Keratinocyte (primary cell): ENCODE measurements around the gene RPS18. TPM values are rescaled to one million over a fixed set of nuclear protein-coding genes. Genes with fewer than 3 reads are reported as not detected.

ENCODE experiments used
- DNase-seq: peaks from one replicate; pipeline ENCODE4 v3.0.0-alpha.2; 2011; ENCODE audit warnings: low read depth, missing footprints, low spot score
- FAIRE-seq: peaks from 2 replicates; lab custom pipeline; 2011; peaks lifted over from hg19 to GRCh38; lab: Jason Lieb, UNC
- H2AFZ ChIP-seq: 2 replicates; pipeline ENCODE4 v1.6.0; 2012; ENCODE audit warnings: low read length, control low read depth, inconsistent platforms; ENCODE audit not compliant: control insufficient read depth
- H3K27ac ChIP-seq: 2 replicates; pipeline ENCODE4 v1.5.1; 2011; ENCODE audit warnings: low read length; ENCODE audit not compliant: control insufficient read depth, insufficient read depth
- H3K27me3 ChIP-seq: 3 replicates; pipeline ENCODE4 v1.6.0; 2011; ENCODE audit warnings: low read length; ENCODE audit not compliant: control insufficient read depth, insufficient read depth; ENCODE audit errors: extremely low read depth
- H3K36me3 ChIP-seq, 2 experiments: 2 replicates in 1 of 2; 3 replicates in 1 of 2; pipeline ENCODE4 v1.5.1; 2011; ENCODE audit warnings: low read length in 2 of 2, mild to moderate bottlenecking in 1 of 2; ENCODE audit not compliant: control insufficient read depth in 2 of 2, insufficient read depth in 2 of 2; ENCODE audit errors: extremely low read depth in 1 of 2
- H3K4me1 ChIP-seq: 3 replicates; pipeline ENCODE4 v1.5.1; 2011; ENCODE audit warnings: low read length; ENCODE audit not compliant: control insufficient read depth, insufficient read depth; ENCODE audit errors: extremely low read depth
- H3K4me2 ChIP-seq: 3 replicates; pipeline ENCODE4 v1.6.0; 2011; ENCODE audit warnings: low read depth, low read length; ENCODE audit not compliant: control insufficient read depth, insufficient read depth; ENCODE audit errors: extremely low read depth
- H3K4me3 ChIP-seq, 3 experiments: fragments of 200-600 bp in 1 of 3; sonication (generic) in 1 of 3; 2 replicates in 2 of 3; 3 replicates in 1 of 3; pipeline ENCODE4 v1.5.1; 2011 to 2016; ENCODE audit warnings: low read length in 3 of 3, mild to moderate bottlenecking in 3 of 3, control low read depth in 2 of 3, inconsistent platforms in 1 of 3, low read depth in 1 of 3, mixed read lengths in 1 of 3, mixed run types in 1 of 3, moderate library complexity in 1 of 3; ENCODE audit not compliant: control insufficient read depth in 2 of 3, insufficient read depth in 2 of 3; ENCODE audit errors: extremely low read depth in 1 of 3
- H3K79me2 ChIP-seq: 2 replicates; pipeline ENCODE4 v1.6.0; 2012; ENCODE audit warnings: low read length; ENCODE audit not compliant: control insufficient read depth, insufficient read depth
- H3K9ac ChIP-seq: 3 replicates; pipeline ENCODE4 v1.6.0; 2011; ENCODE audit warnings: low read length; ENCODE audit not compliant: control insufficient read depth, insufficient read depth; ENCODE audit errors: extremely low read depth
- H3K9me1 ChIP-seq: 3 replicates; pipeline ENCODE4 v1.6.0; 2011; ENCODE audit warnings: low read length; ENCODE audit not compliant: control insufficient read depth, insufficient read depth; ENCODE audit errors: extremely low read depth
- H3K9me3 ChIP-seq: 2 replicates; pipeline ENCODE4 v1.5.1; 2012; ENCODE audit warnings: low read depth, low read length; ENCODE audit not compliant: control insufficient read depth
- H4K20me1 ChIP-seq: 3 replicates; pipeline ENCODE4 v1.6.0; 2011; ENCODE audit warnings: low read length; ENCODE audit not compliant: control insufficient read depth, insufficient read depth; ENCODE audit errors: extremely low read depth
- CTCF ChIP-seq, 3 experiments: IDR thresholded peaks in 1 of 3; conservative IDR thresholded peaks in 1 of 3; optimal IDR thresholded peaks in 1 of 3; 2 replicates in 2 of 3; 3 replicates in 1 of 3; pipeline versions ENCODE3 to v1.5.1; 2011; ENCODE audit warnings: low read length in 3 of 3, mild to moderate bottlenecking in 3 of 3, moderate library complexity in 2 of 3, control low read depth in 1 of 3, inconsistent platforms in 1 of 3; ENCODE audit not compliant: insufficient read depth in 2 of 3; ENCODE audit errors: extremely low read depth in 1 of 3
- EZH2 ChIP-seq: IDR thresholded peaks from one replicate; pipeline ENCODE4 v1.6.1; 2012; ENCODE audit warnings: inconsistent platforms, mild to moderate bottlenecking, low read length, moderate library complexity
- dilution Hi-C: fragments of 300-500 bp; cut with MboI; formaldehyde crosslinking; loops from one replicate; pipeline ENCODE4 v1.7.0; 2020; ENCODE audit warnings: low sequenced_read_pairs; ENCODE audit not compliant: extremely low pct_ligation_motif_present
- polyA plus RNA-seq, 5 experiments: library from polyadenylated mRNA; depleted of rRNA in 3 of 5; stranded (reverse) in 3 of 5; stranded (forward) in 1 of 5; unstranded in 1 of 5; fragments of >200 nt; gene quantifications; 1 replicate in 1 of 5; 2 replicates in 3 of 5; 3 replicates in 1 of 5; pipeline versions ENCODE4 v1.2.1 to v1.2.3, GENCODE V29; 2011 to 2012; ENCODE audit warnings: missing spikeins in 2 of 5, low read depth in 1 of 5, low replicate concordance in 1 of 5

Gene RPS18
- polyA plus RNA-seq, 1 donor (not counting 4 experiments of a cell fraction or from before 2014, with no cell fraction given): 6,374 TPM

DNA sequence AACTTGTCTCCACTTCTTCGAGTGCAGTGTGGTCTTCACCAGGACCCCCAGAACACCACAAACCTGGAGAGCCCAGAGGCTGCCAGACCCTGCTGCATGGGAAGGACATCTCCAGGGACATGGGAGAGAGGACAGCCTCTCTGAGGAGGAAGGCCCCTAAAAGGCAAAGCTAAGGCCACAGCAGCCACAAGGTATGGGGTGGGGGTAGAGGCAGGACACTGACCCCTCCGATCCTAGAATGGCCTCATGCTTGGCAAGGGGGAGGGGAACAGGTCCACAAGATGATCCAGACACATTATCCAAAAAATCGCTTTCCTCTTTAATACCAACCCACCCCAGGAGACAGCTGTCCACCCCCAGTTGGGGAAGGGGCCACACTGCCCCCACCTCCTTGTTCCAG lies 6.9 kb downstream of the RPS18 start:
- no peak overlapping the region for H3K4me2 ChIP-seq
- peaks cover 22% of the 10 kb centered on the region for H3K79me2 ChIP-seq
- H3K9me1 ChIP-seq: peaks cover 2% of the 10 kb centered on the region
- no peak for FAIRE-seq
- no peak overlapping the region for H3K27ac ChIP-seq
- H4K20me1 ChIP-seq: peaks cover 30% of the 10 kb centered on the region
- no peak for DNase-seq
- H2AFZ ChIP-seq: no peak overlapping the region
- H3K27me3 ChIP-seq: no peaks in the 10 kb centered on the region
- peaks cover 28% of the 10 kb centered on the region for H3K4me1 ChIP-seq
- dilution Hi-C loops: no loop called here
- no peak overlapping the region for H3K4me3 ChIP-seq
- TF ChIP-seq CTCF (optimal IDR thresholded peaks at IDR 0.05 in 1 of 3, IDR thresholded peaks at IDR 0.05 in 1 of 3, conservative IDR thresholded peaks at IDR 0.05 in 1 of 3; ENCODE audit: extremely low read depth in 1 of 3, insufficient read depth in 2 of 3, low read length in 3 of 3) (no peak), EZH2 (no peak)
- H3K9me3 ChIP-seq: no peaks in the 10 kb centered on the region
- H3K9ac ChIP-seq: no peak overlapping the region
- H3K36me3 ChIP-seq: peaks cover 40 to 42% of the 10 kb centered on the region in 2 experiments

DNA sequence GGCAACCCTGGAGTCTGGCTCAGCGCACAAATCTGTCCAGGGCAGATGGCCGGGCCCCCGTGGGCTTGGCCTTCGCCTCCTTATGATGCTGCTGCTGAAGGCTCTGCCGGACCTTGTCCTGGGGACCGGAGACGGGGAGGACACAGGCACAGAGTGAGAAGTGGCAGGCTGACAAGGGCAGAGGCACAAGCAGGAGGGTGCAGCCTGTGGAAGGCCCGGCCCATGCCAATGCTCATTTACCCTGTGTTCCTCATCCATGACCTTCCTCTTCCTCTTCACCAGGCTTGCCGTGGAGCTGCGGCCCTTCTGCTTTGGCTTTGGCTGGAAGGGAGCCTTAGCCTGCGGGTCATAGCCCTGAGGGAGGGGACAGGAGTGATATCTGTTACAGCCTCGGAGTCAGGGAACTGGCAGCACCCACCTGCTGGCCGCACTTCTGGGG lies 7.4 kb downstream of the RPS18 start:
- H3K36me3 ChIP-seq: peaks cover 38 to 41% of the 10 kb centered on the region in 2 experiments
- H3K9me1 ChIP-seq: peaks cover 2% of the 10 kb centered on the region
- DNase-seq: no peak
- FAIRE-seq: no peak
- H3K27me3 ChIP-seq: no peaks in the 10 kb centered on the region
- H3K79me2 ChIP-seq: peaks cover 17% of the 10 kb centered on the region
- H4K20me1 ChIP-seq: peaks cover 26% of the 10 kb centered on the region
- H3K9me3 ChIP-seq: no peaks in the 10 kb centered on the region
- no peak overlapping the region for H3K9ac ChIP-seq
- H2AFZ ChIP-seq: no peak overlapping the region
- H3K4me2 ChIP-seq: no peak overlapping the region
- TF ChIP-seq EZH2 (no peak), CTCF (optimal IDR thresholded peaks at IDR 0.05 in 1 of 3, IDR thresholded peaks at IDR 0.05 in 1 of 3, conservative IDR thresholded peaks at IDR 0.05 in 1 of 3; ENCODE audit: extremely low read depth in 1 of 3, insufficient read depth in 2 of 3, low read length in 3 of 3) (no peak)
- H3K4me3 ChIP-seq: no peak overlapping the region
- H3K27ac ChIP-seq: no peak overlapping the region
- dilution Hi-C loops: no loop called here
- peaks cover 23% of the 10 kb centered on the region for H3K4me1 ChIP-seq
